HG03196 (cell line): ENCODE results near the gene SH2B2.

Source experiments
- ATAC-seq: cut with Tn5 transposase; IDR thresholded peaks from one replicate; pipeline ENCODE4 v1.9.1; 2021; ENCODE audit not compliant: unreplicated experiment

Gene SH2B2

DNA sequence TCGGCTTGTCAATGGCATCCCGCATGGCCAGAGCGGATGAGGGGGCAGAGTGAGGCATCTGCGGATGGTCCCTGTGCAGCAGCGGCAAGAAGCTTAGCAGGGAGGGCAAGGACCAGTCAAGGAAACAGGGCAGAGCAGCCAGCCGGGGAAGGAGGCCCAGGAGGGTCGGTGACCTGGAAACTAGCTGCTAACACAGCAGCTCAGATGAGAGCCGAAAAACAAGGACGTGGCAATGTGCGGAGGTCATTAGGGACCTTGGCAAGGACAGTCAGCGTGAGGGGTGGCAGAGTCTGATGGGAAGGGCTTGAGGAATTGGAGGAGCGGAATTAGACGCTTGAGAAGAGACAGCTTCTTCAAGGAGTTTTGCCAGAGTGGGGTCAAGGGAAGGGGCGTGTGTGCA is 20.1 kb upstream of the SH2B2 start:
- ATAC-seq, result no peak

DNA sequence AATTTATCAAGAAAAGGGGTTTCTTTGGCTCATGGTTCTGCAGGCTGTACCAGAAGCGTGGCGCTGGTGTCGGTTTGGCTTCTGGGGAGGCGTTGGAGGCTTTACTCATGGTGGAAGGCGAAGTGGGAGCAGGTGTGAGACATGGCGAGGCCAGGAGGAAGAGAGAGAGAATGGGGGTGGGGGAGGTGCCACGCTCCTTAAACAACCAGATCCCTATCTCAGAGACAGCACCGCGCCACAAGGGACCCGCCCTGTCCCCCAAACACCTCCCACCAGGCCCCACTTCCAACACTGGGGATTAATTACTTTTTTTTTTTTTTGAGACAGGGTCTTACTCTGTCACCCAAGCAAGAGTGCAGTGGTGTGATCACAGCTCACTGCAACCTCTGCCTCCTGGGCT is 18.0 kb upstream of the SH2B2 start:
- no peak for ATAC-seq

DNA sequence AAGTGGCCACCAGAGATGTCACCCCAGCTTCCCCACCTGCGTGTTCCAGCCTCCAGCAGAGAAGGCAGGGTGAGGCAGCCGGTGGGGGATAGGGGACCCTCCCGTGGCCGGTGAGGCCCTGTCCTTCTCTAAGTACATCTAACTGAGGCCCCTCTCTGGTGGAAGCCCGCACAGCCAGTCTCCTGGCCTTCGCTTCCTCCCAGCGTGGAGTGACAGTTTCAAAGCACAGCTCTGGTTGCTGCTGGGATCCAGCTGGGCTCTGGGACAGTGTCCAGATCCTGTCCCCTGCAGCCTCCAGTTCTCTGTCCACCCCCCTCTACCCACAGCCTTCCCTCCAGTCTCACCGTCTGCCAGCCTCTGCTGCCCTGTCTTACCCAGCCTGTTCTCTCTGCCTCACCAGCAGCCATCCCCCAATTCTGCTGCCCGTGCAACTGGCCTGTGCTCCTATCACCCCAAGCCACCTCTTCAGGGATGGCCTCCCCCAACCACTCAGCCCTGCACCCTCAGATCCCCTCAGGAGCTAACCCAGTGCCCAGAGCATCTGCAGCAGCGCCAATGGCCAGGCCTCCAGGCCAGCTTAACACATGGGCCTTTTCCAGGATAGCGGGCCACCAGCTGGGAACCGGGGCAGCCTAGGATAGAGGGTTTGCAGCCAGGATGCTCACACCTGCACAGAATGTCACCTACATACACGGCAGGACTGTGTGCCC is 16.3 kb upstream of the SH2B2 start:
- no peak for ATAC-seq

DNA sequence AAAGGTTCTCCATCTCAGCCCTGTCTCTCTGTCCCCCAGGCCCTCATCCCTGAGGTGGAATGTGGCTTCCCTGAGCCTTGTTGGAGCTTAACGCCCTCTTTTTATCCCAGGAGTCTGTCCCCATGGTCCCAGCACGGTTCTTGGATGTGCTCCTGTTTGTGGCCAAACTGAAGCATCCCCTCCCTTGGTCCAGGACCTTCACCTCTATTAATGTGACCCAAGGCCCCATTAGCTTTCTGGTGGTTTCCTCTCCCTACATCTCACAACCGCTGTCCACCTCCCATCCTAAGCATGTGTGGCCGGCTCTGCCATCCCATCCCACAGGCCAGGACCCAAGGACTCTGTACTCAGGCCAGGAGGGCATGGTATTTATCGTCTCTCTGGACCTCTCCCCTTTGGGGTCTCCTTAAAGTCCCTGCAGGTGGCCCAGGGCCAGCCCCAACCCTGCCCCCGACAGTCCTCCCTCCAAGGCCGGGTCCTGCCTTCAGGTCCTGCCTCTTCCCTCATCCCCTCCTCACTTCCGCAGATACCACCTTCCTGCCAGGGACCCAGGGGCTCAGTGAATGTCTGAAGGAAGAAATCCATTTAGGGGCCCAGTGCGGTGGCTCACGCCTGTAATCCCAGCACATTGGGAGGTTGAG is 15.4 kb upstream of the SH2B2 start:
- ATAC-seq, result no peak

DNA sequence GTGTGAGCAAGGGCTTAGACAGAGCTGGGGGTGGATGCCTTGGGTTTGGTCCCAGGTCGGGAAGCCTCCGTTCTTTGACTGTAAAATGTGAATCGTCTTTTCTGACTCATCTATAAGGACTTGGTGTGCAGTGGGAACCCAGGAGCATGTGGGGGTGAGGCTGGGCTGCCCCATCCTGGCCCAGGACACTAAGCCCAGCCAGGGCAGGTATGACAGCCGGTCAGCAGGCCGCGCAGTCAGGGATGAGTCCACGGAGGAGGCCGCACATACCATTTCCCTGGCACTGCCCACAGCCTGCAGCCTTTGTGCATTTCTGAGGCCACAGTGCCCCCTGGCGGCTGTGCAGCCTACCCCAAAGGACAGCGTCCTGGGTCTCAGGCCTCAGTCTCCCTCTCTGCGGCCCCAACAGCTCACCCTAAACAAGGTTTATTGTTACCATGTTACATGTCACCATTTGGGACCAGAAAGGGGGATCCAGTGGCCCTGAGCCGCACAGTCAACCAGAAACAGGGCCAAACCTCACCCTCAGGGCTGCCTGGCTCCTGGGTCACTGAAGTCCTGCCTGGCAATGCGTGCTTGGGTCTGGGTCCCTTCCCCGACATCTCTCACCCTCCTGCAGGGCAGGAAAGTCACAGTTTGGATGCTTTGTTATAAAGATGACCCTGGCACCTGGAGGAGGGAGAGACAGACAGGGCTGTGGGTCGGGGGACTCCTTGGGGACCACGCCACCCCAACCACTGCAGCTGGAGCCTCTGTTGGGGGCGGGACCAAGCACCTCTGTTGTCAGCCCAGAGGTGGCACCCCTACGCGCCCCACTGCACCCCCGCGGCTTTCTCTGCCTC is 14.4 kb upstream of the SH2B2 start:
- no peak for ATAC-seq

DNA sequence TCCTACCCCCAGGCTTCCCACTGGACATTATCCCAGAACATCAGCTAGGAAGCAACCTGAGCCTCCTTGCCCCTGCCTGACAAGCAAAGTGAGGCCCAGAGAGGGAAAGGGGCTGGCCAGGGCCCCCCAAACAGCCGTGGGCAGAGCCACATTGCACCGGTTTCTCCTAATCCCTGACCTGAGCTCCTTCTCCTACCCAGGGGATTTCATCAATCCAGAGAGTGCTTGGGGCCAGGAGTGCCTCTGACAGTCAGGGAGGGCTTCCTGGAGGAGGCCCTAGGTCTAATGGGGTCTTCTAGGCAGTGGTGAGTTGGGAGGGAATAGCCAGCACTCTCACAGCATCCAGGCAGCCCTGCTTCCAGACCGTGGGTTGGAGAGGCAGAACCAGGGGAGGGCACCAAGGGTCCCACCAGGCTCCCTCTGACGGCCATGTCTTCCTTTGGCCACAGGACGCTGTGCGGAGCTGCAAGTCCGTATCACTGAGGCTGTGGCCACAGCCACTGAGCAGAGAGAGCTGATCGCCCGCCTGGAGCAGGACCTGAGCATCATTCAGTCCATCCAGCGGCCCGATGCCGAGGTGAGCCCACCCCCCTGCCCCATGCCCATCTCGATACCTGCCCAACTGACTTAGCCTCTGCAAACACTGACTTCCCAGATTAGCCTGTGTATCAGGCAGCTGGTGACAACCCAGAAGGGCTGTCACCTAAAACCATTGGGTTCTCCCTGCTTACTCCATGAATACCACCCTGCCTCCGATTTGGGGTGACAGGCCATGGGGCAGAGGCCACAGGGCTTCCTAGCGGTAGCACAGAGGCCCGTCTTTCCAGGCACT is 13.5 kb upstream of the SH2B2 start:
- no peak for ATAC-seq

DNA sequence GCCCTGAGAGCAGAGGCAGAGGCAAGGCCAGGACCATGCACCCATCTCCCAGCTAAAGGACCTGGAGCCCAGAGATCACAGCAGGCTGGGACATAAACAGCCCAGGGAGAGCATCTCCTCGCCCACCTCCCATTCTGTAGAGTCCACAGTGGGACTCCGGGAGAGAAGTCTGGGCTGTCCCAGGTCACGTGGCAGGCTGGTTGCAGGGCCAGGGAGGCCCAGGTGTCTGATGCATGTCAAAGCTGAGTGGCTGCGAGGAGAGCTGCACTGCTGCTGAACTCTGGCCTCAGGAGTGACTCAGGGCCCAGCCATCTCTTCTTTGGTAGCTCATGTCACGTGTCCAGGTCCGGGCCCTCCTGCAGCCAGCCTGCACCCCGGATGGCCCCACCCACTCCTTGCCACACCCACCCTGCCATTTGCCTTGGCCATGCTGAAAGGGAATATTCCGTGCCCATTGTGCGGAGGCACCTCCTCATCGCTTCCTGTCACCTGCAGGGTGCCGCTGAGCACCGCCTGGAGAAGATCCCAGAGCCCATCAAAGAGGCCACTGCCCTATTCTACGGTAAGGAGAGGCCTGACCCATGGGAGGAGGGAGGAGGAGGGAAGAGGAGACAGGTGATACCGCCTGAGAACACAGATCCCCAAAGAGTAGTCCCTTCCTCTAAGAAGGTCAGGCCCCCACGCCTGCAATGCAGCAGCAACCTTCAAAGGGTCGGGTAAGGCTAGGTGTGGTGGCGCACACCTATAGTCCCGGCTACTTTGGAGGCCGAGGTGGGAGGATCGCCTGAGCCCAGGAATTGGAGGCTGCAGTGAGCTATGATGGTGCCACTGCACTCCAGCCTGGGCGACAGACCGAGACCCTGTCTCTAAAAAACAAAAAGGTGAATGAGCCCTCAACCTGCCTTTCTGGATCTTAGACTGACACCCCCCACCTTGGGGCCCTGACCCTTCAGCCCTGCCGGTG is 12.6 kb upstream of the SH2B2 start:
- ATAC-seq, result no peak

DNA sequence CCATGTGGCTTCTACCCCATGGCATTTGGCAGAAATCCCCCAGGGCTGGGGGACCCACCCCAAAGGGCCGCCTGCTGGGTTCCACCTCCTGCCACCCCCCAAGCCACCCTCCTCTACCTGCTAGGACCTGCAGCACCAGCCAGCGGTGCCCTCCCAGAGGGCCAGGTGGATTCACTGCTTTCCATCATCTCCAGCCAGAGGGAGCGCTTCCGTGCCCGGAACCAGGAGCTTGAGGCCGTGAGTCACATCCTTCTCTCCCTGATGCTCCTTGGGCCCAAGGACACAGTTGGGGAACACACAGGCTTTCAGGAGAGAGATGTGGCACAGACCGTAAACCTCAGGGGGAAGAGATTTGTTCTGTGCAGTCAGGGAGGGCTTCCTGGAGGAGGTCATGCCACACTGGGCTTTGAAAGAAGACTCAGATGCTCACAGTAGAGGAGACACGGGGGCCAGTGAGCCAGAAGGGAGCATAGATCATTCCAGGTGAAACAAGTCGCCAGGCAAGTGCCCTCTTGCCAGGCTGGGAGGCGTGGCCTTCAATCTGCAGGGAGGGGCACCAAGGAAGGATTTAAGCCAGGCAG is 11.5 kb upstream of the SH2B2 start:
- ATAC-seq, result no peak

DNA sequence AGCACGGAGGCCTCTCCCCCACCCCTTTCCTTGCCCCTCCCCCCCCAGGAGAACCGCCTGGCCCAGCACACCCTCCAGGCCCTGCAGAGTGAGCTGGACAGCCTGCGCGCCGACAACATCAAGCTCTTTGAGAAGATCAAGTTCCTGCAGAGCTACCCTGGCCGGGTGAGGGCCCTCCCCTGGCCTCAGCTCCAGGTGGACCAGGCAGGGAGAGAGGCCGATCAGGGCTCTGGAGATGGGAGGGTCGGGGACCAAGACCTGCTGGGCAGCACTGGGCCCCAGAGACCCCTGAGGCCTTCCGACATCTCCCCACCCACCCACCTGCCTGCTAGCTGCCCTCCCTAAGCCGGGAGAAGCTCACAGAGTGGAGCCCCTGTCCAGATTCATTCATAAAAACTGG is 8.8 kb upstream of the SH2B2 start:
- no peak for ATAC-seq

DNA sequence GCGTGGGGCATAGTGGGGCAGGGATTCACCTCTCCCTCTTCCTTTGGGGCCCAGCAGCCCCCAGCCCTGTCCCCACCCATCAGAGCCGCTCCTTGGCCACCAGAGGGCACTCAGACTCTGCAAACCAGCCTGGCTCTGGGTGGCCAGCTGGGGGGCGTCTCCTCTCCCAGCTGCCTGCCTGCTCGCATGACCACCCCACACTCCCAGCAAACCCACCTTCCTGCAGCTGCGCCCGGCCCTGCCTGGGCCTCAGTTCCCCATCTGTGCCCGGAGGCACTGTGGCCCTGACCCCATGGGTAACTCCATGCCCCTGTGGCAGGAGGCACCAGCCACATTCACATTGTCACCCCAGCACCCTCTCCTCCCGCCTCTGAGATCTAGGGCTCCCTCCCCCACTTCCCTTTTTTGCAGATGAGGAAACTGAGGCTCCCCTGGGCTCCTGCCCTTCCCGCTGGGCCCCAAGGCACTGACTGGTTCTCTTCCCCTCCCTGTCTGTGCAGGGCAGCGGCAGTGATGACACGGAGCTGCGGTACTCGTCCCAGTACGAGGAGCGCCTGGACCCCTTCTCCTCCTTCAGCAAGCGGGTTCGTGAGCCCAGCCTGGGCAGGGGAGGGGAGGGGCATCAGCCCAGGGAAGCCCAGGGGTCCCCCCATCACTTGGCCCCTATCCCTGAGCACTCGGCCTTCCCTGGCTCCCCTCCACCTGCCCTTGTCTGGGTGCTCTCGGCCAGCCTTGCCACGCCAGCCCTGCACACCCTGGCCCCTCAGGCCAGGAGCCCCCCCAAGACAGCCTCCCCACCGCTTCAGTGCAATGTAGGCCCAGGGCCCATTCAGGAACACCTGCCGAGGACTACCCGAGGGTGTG is 6.9 kb upstream of the SH2B2 start:
- ATAC-seq, result peak; percentile 56

DNA sequence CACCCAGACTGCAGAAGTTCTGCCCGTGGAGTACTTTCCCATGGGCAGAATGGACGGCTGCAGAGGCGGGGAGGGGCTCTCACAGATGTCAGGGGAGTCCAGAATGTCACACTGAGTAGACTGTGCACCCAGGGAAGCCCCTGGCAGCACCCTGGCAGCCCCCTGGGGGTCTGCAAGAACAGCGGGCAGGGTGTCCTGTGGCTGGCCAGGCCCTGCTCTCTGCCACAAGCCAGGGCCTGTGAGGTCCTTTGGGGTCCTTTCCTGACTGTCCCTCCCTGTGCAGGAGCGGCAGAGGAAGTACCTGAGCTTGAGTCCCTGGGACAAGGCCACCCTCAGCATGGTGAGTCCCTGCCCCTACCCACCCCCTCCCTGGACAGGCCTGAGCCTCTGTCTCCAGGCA is 6.1 kb upstream of the SH2B2 start:
- no peak for ATAC-seq

DNA sequence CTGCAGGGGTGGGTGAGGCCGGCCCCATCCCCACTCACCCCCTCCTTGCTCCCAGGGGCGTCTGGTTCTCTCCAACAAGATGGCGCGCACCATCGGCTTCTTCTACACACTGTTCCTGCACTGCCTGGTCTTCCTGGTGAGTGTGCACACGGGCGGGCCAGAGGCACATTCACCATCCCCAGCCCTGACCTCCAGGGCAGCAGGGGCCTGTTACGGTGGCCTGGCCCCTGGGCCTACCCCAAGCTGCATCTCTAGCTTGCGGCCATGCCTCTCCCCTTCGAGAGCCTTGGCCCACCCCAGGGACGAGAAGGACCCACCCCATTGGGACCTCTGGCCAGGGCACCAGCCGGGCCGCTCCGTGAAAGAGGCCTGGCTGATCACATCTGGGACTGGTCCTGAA is 4.9 kb upstream of the SH2B2 start:
- ATAC-seq, result no peak

DNA sequence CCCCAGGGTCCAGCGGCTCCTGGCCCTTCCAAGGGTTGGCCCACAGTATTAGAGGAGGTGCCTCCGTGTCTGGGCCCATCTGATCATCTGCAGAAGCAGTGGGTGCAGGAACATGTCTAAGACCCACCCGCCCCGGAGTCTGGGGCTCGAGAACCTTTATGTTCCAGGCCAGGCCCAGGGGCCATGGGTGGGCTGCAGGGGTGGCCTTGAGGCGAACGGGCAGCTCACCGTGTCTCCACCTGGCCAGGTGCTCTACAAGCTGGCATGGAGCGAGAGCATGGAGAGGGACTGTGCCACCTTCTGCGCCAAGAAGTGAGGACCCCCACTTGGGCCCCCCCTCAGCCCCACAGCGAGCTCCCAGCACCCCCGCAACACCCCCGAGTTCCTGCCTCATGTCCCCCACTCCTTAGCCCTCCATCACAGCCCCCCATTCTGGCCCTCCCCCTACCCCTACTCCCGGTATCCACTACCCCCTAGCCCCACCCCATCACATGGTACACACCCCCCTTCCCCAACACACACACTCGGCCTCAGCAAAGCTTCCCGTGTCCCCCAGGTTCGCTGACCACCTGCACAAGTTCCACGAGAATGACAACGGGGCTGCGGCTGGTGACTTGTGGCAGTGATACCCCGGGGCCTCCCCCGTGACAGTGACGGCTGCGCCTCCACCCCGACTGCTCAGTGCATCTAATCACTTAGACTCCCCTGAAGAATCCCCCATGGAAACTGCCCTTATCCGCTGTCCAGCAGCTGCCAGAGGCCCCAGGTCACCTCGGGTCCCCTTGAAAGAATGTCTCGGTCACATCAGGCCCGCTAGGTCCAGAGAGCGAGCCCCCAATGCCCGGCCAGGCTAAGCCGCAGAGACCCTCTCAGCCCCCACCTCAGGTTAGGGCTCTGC is 4.0 kb upstream of the SH2B2 start:
- no peak for ATAC-seq

DNA sequence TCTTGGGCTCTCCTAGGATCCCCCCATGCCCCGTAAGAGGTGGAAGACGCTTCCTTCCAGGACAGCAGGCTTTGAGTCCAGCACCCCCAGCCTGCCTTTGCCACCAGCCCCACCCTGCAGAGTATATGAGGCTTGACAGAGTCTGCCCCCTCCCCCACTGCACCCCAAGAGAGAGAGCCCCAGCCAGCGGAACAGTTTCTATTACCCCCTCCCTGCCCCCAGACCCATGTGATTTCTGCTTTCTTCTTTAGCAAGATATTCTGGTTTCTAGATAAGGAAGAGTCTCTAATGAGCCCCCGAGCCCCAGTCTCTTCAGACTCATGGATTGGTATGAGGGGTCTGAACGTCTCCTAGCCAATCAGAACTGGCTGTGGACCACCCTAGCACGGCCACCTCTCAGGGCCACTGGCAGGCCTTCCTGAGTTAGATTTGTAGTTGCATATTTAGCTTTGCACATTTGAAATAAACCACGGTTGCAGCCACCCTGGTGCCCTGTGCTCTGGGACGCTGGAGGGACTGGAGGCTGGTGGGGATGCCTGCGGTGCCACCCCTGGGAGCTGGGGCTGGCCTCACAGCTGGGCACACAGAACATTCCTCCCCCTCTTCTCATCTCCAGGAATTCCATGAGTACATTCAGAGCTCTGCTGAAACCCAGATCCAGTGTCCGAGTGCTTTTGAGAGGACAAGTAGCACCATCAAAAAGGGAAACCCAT is 3.0 kb upstream of the SH2B2 start:
- ATAC-seq, result no peak

DNA sequence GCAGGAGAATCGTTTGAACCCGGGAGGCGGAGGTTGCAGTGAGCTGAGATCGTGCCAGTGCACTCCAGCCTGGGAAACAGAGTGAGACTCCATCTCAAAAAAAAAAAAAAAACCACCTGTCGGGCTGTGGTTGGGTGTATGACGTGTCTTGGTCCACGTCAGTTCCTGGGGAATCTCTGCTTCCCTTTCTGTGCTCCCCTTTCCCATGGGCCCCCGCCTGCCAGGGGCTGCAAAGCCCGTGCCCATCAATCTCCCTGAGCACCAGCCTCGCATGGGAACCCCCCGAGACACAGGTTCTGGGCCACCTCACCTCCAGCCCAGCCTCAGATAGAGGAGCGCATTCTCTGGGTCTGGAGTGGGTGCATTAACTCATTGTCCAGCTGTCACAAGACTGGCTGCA is 2.3 kb upstream of the SH2B2 start:
- ATAC-seq, result no peak

DNA sequence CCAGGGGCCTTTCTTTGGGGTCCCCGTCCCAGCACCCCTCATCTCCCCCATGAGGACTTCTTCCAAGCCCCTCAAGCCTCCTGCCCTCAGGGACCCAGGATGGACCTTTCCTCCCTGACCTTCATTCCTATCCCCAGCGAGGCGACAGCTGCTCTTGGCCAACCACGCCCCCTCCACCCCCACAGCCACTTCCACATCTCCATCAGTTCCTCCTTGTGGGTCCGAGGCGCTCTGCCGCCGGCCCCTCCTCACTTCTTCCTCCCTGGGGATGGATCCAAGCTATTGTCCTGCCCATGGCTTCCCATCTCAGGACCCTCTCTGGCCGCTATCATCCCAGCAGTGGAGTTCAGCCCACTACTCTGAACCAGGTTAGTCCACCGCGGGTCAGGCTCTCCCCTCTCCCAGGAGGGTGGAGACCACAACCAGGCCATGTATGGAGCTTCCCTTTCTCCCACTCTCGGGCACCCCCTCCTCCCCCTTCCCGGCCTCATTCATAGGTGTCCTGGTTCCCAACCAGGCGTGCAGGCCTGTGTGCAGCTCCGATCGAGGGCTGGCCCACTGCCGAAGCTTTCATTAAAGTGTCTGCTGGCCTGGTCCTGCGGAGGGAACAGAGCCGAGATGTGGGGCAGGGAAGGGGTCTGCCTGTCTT is 1.7 kb upstream of the SH2B2 start:
- ATAC-seq, result no peak
